ENCODE data around the gene CDH24.

CDH24 gene

GRCh38 chr14:23097786-23098185 is 40.5 kb upstream of the CDH24 start:
- peaks cover 3% of the 10 kb centered on the region; the same call in 1 of the 2 replicates for H3K4me1 ChIP-seq (ENCODE audit: control insufficient read depth, insufficient read depth, low read length)
- H3K36me3 ChIP-seq (ENCODE audit: control insufficient read depth, insufficient read depth, low read length): peaks cover 35% of the 10 kb centered on the region
- H3K9me3 ChIP-seq (ENCODE audit: control insufficient read depth, insufficient read depth, low read length): no peaks in the 10 kb centered on the region
- no peak overlapping the region for H3K9ac ChIP-seq (ENCODE audit: low read depth, low read length)
- no peak overlapping the region for H3K4me3 ChIP-seq (ENCODE audit: low read depth, low read length)
- H3K27ac ChIP-seq (ENCODE audit: low read depth, low read length): no peak overlapping the region
- H3K27me3 ChIP-seq (ENCODE audit: control insufficient read depth, insufficient read depth, low read length): no peaks in the 10 kb centered on the region

GRCh38 chr14:23095196-23096108 is 38.1 kb upstream of the CDH24 start, which contains the start of gene C14orf119:
C14orf119 (plus strand) TSS chr14:23095505; CDS start chr14:23097659, 2,154 bp downstream.
- H3K4me3 ChIP-seq (ENCODE audit: low read depth, low read length): peak within 1 kb of the TSS; percentile 87
- H3K9ac ChIP-seq (ENCODE audit: low read depth, low read length): peak within 1 kb of the TSS; percentile 98
- H3K4me1 ChIP-seq (ENCODE audit: control insufficient read depth, insufficient read depth, low read length): peaks cover 3% of the 10 kb centered on the region; the same call in 1 of the 2 replicates
- H3K9me3 ChIP-seq (ENCODE audit: control insufficient read depth, insufficient read depth, low read length): no peaks in the 10 kb centered on the region
- H3K27ac ChIP-seq (ENCODE audit: low read depth, low read length): peak within 1 kb of the TSS; percentile 98
- no peaks in the 10 kb centered on the region for H3K27me3 ChIP-seq (ENCODE audit: control insufficient read depth, insufficient read depth, low read length)
- peaks cover 56% of the 10 kb centered on the region for H3K36me3 ChIP-seq (ENCODE audit: control insufficient read depth, insufficient read depth, low read length)

- Histone ChIP-seq H3K4me3 (ENCODE audit: low read depth, low read length) (peak within 1 kb of the TSS; percentile 87), H3K9ac (ENCODE audit: low read depth, low read length) (peak within 1 kb of the TSS; percentile 98), H3K27ac (ENCODE audit: low read depth, low read length) (peak within 1 kb of the TSS; percentile 98), H3K9me3 (ENCODE audit: control insufficient read depth, insufficient read depth, low read length) (no peaks in the 10 kb centered on the region), H3K27me3 (ENCODE audit: control insufficient read depth, insufficient read depth, low read length) (no peaks in the 10 kb centered on the region), H3K36me3 (ENCODE audit: control insufficient read depth, insufficient read depth, low read length) (peaks cover 64% of the 10 kb centered on the region), H3K4me1 (ENCODE audit: control insufficient read depth, insufficient read depth, low read length) (peaks cover 3% of the 10 kb centered on the region; the same call in 1 of the 2 replicates)
Measured at GRCh38 chr14:23094666-23095195, 37.4 kb upstream of the CDH24 start, which contains the start of gene ACIN1. ACIN1 (minus strand) TSS chr14:23095136; CDS start chr14:23095112, 24 bp downstream.

GRCh38 chr14:23093991-23094665 is 36.8 kb upstream of the CDH24 start:
- H3K36me3 ChIP-seq (ENCODE audit: control insufficient read depth, insufficient read depth, low read length): peaks cover 67% of the 10 kb centered on the region

GRCh38 chr14:23093526-23093925 is 36.2 kb upstream of the CDH24 start:
- peaks cover 67% of the 10 kb centered on the region for H3K36me3 ChIP-seq (ENCODE audit: control insufficient read depth, insufficient read depth, low read length)
- no peak overlapping the region for H3K27ac ChIP-seq (ENCODE audit: low read depth, low read length)
- H3K4me1 ChIP-seq (ENCODE audit: control insufficient read depth, insufficient read depth, low read length): peaks cover 3% of the 10 kb centered on the region; the same call in 1 of the 2 replicates
- H3K9me3 ChIP-seq (ENCODE audit: control insufficient read depth, insufficient read depth, low read length): no peaks in the 10 kb centered on the region
- peak overlapping the region; percentile 87 for H3K4me3 ChIP-seq (ENCODE audit: low read depth, low read length)
- no peaks in the 10 kb centered on the region for H3K27me3 ChIP-seq (ENCODE audit: control insufficient read depth, insufficient read depth, low read length)
- H3K9ac ChIP-seq (ENCODE audit: low read depth, low read length): no peak overlapping the region

More at GRCh38 chr14:23093991-23094665, 36.8 kb upstream of the CDH24 start:
- H3K9ac ChIP-seq (ENCODE audit: low read depth, low read length): peak overlapping the region; percentile 98
- no peaks in the 10 kb centered on the region for H3K9me3 ChIP-seq (ENCODE audit: control insufficient read depth, insufficient read depth, low read length)
- peak overlapping the region; percentile 87 for H3K4me3 ChIP-seq (ENCODE audit: low read depth, low read length)
- peaks cover 3% of the 10 kb centered on the region; the same call in 1 of the 2 replicates for H3K4me1 ChIP-seq (ENCODE audit: control insufficient read depth, insufficient read depth, low read length)
- H3K27ac ChIP-seq (ENCODE audit: low read depth, low read length): peak overlapping the region; percentile 98
- H3K27me3 ChIP-seq (ENCODE audit: control insufficient read depth, insufficient read depth, low read length): no peaks in the 10 kb centered on the region

- no peaks in the 10 kb centered on the region for H3K27me3 ChIP-seq (ENCODE audit: control insufficient read depth, insufficient read depth, low read length)
- H3K9me3 ChIP-seq (ENCODE audit: control insufficient read depth, insufficient read depth, low read length): no peaks in the 10 kb centered on the region
- H3K4me1 ChIP-seq (ENCODE audit: control insufficient read depth, insufficient read depth, low read length): peaks cover 3% of the 10 kb centered on the region; the same call in 1 of the 2 replicates
- H3K36me3 ChIP-seq (ENCODE audit: control insufficient read depth, insufficient read depth, low read length): peaks cover 67% of the 10 kb centered on the region
- no peak overlapping the region for H3K27ac ChIP-seq (ENCODE audit: low read depth, low read length)
- H3K4me3 ChIP-seq (ENCODE audit: low read depth, low read length): no peak overlapping the region; the same call in 1 of the 2 replicates
- no peak overlapping the region for H3K9ac ChIP-seq (ENCODE audit: low read depth, low read length)
Measured at GRCh38 chr14:23093104-23093503, 35.8 kb upstream of the CDH24 start.

- Histone ChIP-seq H3K27ac (ENCODE audit: low read depth, low read length) (no peak overlapping the region), H3K36me3 (ENCODE audit: control insufficient read depth, insufficient read depth, low read length) (peaks cover 68% of the 10 kb centered on the region), H3K9ac (ENCODE audit: low read depth, low read length) (no peak overlapping the region)
Measured at GRCh38 chr14:23091294-23092225, 34.2 kb upstream of the CDH24 start.

GRCh38 chr14:23090254-23090636 is 32.9 kb upstream of the CDH24 start:
- H3K4me1 ChIP-seq (ENCODE audit: control insufficient read depth, insufficient read depth, low read length): peaks cover 3% of the 10 kb centered on the region; the same call in 1 of the 2 replicates
- H3K9me3 ChIP-seq (ENCODE audit: control insufficient read depth, insufficient read depth, low read length): no peaks in the 10 kb centered on the region
- no peak overlapping the region for H3K27ac ChIP-seq (ENCODE audit: low read depth, low read length)
- peaks cover 81% of the 10 kb centered on the region for H3K36me3 ChIP-seq (ENCODE audit: control insufficient read depth, insufficient read depth, low read length)
- H3K9ac ChIP-seq (ENCODE audit: low read depth, low read length): no peak overlapping the region
- no peaks in the 10 kb centered on the region for H3K27me3 ChIP-seq (ENCODE audit: control insufficient read depth, insufficient read depth, low read length)
- H3K4me3 ChIP-seq (ENCODE audit: low read depth, low read length): no peak overlapping the region

More at GRCh38 chr14:23091294-23092225, 34.2 kb upstream of the CDH24 start:
- Histone ChIP-seq H3K4me1 (ENCODE audit: control insufficient read depth, insufficient read depth, low read length) (peaks cover 3% of the 10 kb centered on the region; the same call in 1 of the 2 replicates), H3K27me3 (ENCODE audit: control insufficient read depth, insufficient read depth, low read length) (no peaks in the 10 kb centered on the region), H3K9me3 (ENCODE audit: control insufficient read depth, insufficient read depth, low read length) (no peaks in the 10 kb centered on the region), H3K4me3 (ENCODE audit: low read depth, low read length) (no peak overlapping the region)

GRCh38 chr14:23089498-23090253 is 32.4 kb upstream of the CDH24 start:
- peaks cover 3% of the 10 kb centered on the region; the same call in 1 of the 2 replicates for H3K4me1 ChIP-seq (ENCODE audit: control insufficient read depth, insufficient read depth, low read length)
- no peak overlapping the region for H3K9ac ChIP-seq (ENCODE audit: low read depth, low read length)
- no peak overlapping the region for H3K4me3 ChIP-seq (ENCODE audit: low read depth, low read length)
- no peaks in the 10 kb centered on the region for H3K9me3 ChIP-seq (ENCODE audit: control insufficient read depth, insufficient read depth, low read length)
- H3K27ac ChIP-seq (ENCODE audit: low read depth, low read length): no peak overlapping the region
- no peaks in the 10 kb centered on the region for H3K27me3 ChIP-seq (ENCODE audit: control insufficient read depth, insufficient read depth, low read length)
- peaks cover 87% of the 10 kb centered on the region for H3K36me3 ChIP-seq (ENCODE audit: control insufficient read depth, insufficient read depth, low read length)

All from HUES48 (cell line).